ENCODE measurements around the gene GLB1L. TPM values are rescaled to one million over a fixed set of nuclear protein-coding genes. Genes with fewer than 3 reads are reported as not detected.
A peak's percentile ranks its signal among the peaks of the same experiment; 100 is the strongest.

The GLB1L gene
- total RNA-seq, 1 donor from 2014 or later = 1.7 TPM

DNA sequence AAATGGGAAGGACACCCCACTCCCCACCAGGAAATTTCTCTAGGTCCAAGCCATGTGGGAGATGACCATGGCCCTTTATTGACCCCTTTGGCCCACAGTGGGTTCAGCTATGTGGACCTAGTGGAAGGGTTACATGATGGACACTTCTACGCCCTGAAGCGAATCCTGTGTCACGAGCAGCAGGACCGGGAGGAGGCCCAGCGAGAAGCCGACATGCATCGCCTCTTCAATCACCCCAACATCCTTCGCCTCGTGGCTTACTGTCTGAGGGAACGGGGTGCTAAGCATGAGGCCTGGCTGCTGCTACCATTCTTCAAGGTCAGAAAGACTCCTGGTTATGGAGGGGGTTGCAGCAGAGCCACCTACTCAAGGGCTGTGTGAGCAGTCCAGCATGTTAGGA is 1.3 kb upstream of the GLB1L start:
- intact Hi-C loops (cut with micrococcal nuclease) = no loop called here
- Histone ChIP-seq H3K4me1 (peaks cover 66% of the 10 kb centered on the region), H3K36me3 (peaks cover 36% of the 10 kb centered on the region), H3K9me3 (replicated peaks) (no peaks in the 10 kb centered on the region), H3K27me3 (ENCODE audit: low read depth) (no peaks in the 10 kb centered on the region), H3K27ac (replicated peaks) (peak overlapping the region; percentile 93), H3K4me3 (peak overlapping the region; percentile 81)
- TF ChIP-seq CTCF (IDR thresholded peaks at IDR 0.05; ENCODE audit: borderline replicate concordance) = no peak
- no peak for DNase-seq

GRCh38 chr2:219245899-219246230 is 621 bp upstream of the GLB1L start:
- Histone ChIP-seq H3K4me1 (peaks cover 62% of the 10 kb centered on the region), H3K27ac (replicated peaks) (peak overlapping the region; percentile 93), H3K36me3 (peaks cover 29% of the 10 kb centered on the region), H3K27me3 (ENCODE audit: low read depth) (no peaks in the 10 kb centered on the region), H3K4me3 (peak overlapping the region; percentile 81), H3K9me3 (replicated peaks) (no peaks in the 10 kb centered on the region)
- no peak for DNase-seq
- intact Hi-C loops (cut with micrococcal nuclease) = no loop called here
- TF ChIP-seq CTCF (IDR thresholded peaks at IDR 0.05; ENCODE audit: borderline replicate concordance) = no peak

DNA sequence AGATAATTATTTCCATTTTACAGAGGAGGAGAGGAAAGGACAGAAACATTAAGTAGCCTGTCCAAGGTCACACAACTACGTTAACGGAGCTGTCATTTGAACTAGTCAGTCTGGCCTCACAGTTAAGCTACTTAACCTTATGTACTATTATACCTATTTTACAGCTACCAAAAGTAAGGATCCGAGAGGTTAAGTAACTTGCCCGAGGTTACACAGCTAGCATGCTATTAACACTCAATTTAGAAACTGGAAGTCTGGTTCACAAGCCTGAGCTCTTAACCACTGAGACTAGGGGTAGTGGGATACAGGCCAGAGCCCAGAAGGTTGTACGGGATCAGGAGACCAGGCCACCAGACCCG is 476 bp downstream of the GLB1L start:
- no peak for TF ChIP-seq CTCF (IDR thresholded peaks at IDR 0.05; ENCODE audit: borderline replicate concordance)
- H3K27me3 ChIP-seq (ENCODE audit: low read depth) = no peaks in the 10 kb centered on the region
- no peaks in the 10 kb centered on the region for H3K9me3 ChIP-seq (replicated peaks)
- peaks cover 52% of the 10 kb centered on the region for H3K4me1 ChIP-seq
- peak overlapping the region; percentile 81 for H3K4me3 ChIP-seq
- H3K27ac ChIP-seq (replicated peaks) = peak overlapping the region; percentile 93
- no peak for DNase-seq
- H3K36me3 ChIP-seq = peaks cover 18% of the 10 kb centered on the region
- intact Hi-C loops (cut with micrococcal nuclease) = no loop called here

DNA sequence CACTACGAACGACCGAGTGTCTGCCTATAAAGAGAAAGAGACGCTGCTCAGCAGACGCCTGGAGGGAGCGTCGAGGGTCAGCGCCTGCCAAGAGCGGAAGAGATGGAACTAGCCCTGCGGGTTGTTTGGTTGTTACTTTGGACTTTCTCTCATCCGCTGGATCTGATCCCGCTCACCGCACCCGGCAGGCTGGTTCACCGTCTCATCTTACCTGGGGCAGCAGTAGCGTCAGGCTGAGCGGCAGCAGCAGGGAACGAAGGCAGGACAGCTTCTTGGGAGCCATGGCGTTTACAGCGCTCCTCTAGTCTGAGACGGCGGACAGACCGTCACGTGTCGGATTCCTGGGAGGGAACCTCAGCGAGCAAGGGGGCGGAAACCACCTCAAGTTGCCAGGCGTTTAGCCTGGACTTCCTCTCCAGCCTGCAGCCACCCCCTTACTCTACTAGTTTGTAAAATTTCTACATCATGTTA is 1.9 kb downstream of the GLB1L start:
- Histone ChIP-seq H3K36me3 (peaks cover 18% of the 10 kb centered on the region), H3K9me3 (replicated peaks) (no peaks in the 10 kb centered on the region), H3K27me3 (ENCODE audit: low read depth) (no peaks in the 10 kb centered on the region), H3K4me1 (peaks cover 37% of the 10 kb centered on the region), H3K4me3 (peak overlapping the region; percentile 41), H3K27ac (replicated peaks) (no peak overlapping the region)
- DNase-seq = no peak
- intact Hi-C loops (cut with micrococcal nuclease) = no loop called here
- TF ChIP-seq CTCF (IDR thresholded peaks at IDR 0.05; ENCODE audit: borderline replicate concordance) = no peak

- Histone ChIP-seq H3K9me3 (replicated peaks) (no peaks in the 10 kb centered on the region), H3K27ac (replicated peaks) (no peak overlapping the region), H3K36me3 (peaks cover 71% of the 10 kb centered on the region), H3K4me3 (no peak overlapping the region), H3K4me1 (peaks cover 41% of the 10 kb centered on the region), H3K27me3 (ENCODE audit: low read depth) (no peaks in the 10 kb centered on the region)
- no peak for DNase-seq
- intact Hi-C loops (cut with micrococcal nuclease) = no loop called here
- no peak for TF ChIP-seq CTCF (IDR thresholded peaks at IDR 0.05; ENCODE audit: borderline replicate concordance)
Observed at GRCh38 chr2:219234331-219234730, 10.9 kb downstream of the GLB1L start.

Measured in left ventricle myocardium inferior (tissue), 1 donor.